ENCODE data around the gene CYB5D1. TPM values are rescaled to one million over a fixed set of nuclear protein-coding genes. Genes with fewer than 3 reads are reported as not detected.

CYB5D1 gene
- total RNA-seq, 4 donors from 2014 or later = 3.1 to 17.6 (median 16.2) TPM

DNA sequence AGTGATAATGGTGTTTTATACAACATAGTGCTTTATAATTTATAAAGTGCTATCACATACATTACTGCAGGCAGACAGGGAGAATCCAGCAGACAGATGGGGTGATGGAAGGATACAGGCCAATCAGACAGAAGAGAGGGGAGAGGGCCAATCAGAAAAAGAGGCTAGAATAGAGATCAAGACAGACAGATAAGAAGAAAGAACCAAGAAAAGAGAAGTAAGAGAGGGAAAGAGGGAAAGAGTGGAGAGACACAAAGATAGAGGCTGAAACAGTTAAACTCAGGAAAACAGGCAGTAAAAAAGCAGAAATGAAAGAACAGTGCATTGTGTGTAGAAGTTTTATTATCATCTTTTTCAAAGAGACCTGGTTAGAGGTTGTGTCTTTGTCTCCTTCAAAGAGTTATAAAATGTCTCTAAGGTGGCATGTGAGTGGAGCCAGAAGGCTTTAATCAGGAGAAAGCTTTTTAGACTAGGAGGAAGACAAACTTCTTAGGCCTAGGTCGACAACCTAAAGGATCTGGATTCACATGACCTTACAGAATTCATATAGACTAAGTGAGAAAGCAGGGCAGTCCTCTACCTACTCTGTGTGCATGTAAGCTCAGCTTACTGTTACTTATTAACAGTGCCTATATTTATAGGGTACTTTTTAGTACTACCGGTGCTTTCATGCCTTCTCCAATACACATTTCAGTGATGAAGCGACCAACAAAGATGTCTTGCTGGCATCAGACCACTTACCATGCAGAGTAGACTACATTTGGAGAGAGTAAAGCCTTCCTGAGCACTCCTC, 22.5 kb downstream of the CYB5D1 start:
- intact Hi-C loops (cut with DNase I; ENCODE audit: low total_unique reads) = no loop called here
- TF ChIP-seq POLR2A (IDR thresholded peaks at IDR 0.05) = no peak
- TF ChIP-seq, protein P1, sequence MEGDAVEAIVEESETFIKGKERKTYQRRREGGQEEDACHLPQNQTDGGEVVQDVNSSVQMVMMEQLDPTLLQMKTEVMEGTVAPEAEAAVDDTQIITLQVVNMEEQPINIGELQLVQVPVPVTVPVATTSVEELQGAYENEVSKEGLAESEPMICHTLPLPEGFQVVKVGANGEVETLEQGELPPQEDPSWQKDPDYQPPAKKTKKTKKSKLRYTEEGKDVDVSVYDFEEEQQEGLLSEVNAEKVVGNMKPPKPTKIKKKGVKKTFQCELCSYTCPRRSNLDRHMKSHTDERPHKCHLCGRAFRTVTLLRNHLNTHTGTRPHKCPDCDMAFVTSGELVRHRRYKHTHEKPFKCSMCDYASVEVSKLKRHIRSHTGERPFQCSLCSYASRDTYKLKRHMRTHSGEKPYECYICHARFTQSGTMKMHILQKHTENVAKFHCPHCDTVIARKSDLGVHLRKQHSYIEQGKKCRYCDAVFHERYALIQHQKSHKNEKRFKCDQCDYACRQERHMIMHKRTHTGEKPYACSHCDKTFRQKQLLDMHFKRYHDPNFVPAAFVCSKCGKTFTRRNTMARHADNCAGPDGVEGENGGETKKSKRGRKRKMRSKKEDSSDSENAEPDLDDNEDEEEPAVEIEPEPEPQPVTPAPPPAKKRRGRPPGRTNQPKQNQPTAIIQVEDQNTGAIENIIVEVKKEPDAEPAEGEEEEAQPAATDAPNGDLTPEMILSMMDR (IDR thresholded peaks at IDR 0.05) = no peak
- Histone ChIP-seq H3K9me3 (no peaks in the 10 kb centered on the region), H3K36me3 (no peaks in the 10 kb centered on the region), H3K4me1 (peaks cover 0 to 4% of the 10 kb centered on the region in 2 donors), H3K4me3 (no peak overlapping the region), H3K27ac (no peak overlapping the region), H3K27me3 (no peaks in the 10 kb centered on the region)
- DNase-seq = no peak

DNA sequence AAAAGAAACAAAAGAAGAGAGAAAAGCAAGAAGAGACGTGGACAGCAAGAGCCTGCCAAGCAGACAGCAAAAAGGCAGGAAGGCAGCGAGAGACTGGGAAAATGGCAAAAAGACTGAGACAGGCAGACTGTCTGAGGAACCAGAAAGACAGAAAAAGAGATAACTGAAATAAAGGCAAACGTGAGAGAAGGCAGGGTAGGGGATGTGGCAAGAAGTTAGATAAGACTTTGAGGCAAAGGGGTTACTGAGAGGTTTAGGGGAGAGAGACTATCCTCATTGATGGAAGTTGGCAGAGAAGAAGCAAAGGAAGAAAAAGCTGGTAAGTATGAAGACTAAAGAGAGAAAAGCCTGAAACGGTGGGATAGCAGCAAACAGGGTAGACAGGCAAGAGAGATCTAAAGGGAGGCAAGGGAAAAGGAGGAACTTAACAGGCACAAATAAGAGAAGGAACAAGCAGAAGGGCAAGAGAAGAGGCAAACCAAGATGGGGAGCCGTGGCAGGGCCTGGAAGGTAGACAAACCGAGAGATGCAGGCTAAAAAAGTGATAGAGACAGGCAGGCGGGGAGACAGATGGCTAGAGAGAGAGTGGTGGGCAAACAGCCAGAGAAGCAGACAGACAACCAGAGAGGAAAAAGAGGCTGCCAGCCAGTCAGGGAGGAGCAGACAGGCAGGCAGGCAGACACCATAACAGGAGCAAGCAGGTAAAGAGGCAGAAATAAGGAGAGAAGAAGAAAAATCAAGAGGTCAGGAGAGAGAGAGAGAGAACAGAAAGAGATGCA, 23.7 kb downstream of the CYB5D1 start:
- H3K9me3 ChIP-seq = no peaks in the 10 kb centered on the region
- intact Hi-C loops (cut with DNase I; ENCODE audit: low total_unique reads) = no loop called here
- peak overlapping the region; percentile 97 to 98 for H3K27ac ChIP-seq
- peak in 1 of 2 donors; percentile 49 for DNase-seq
- H3K4me3 ChIP-seq = no peak overlapping the region
- H3K36me3 ChIP-seq = no peaks in the 10 kb centered on the region
- H3K27me3 ChIP-seq = no peaks in the 10 kb centered on the region
- no peak for TF ChIP-seq POLR2A (IDR thresholded peaks at IDR 0.05)
- TF ChIP-seq, protein P1 (IDR thresholded peaks at IDR 0.05) = no peak
- H3K4me1 ChIP-seq = peaks cover 0 to 4% of the 10 kb centered on the region in 2 donors

DNA sequence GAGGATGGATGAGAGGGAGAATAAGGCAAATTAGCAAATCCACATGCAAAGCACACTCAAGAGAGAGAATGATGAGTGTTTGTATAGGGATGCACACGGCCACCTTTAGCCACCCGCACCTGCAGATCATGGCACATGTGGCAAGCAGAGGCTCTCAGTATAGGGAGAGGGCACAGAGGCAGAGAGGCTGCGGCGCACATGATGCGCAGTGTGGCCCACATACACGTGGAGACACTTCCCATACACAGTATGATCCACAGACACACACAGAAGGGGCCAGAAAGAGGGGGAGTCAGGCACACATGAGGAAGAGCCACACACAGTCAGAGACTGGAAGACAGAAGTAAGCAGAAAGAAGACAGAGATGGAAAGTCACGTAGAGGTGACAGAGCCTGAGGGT, 24.3 kb downstream of the CYB5D1 start:
- peaks cover 0 to 4% of the 10 kb centered on the region in 2 donors for H3K4me1 ChIP-seq
- no peak for DNase-seq
- H3K27ac ChIP-seq = peak overlapping the region; percentile 97 to 98
- H3K4me3 ChIP-seq = no peak overlapping the region
- H3K9me3 ChIP-seq = no peaks in the 10 kb centered on the region
- no peaks in the 10 kb centered on the region for H3K27me3 ChIP-seq
- no peaks in the 10 kb centered on the region for H3K36me3 ChIP-seq
- no peak for TF ChIP-seq POLR2A (IDR thresholded peaks at IDR 0.05)
- TF ChIP-seq, protein P1 (IDR thresholded peaks at IDR 0.05) = no peak
- intact Hi-C loops (cut with DNase I; ENCODE audit: low total_unique reads) = no loop called here

DNA sequence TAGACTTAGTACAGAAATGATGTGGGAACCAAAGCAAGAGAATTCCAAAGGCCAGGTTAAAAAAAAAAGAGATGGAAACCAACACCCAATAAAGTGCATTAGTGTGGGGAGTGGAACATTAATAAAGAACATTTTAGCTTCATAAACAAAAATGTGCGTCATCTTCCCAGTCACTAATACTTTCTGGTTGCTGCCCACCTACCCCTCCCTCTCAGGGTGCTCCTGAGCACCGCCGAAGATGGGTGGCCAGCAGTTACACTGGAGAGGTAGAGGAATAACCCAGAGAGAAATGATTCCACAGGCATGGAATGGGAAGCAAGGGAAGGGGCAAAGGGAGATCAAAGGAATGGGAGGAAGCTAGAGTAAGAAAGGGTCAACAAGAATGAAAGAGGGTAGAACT, 24.8 kb downstream of the CYB5D1 start:
- H3K4me1 ChIP-seq = peaks cover 0 to 4% of the 10 kb centered on the region in 2 donors
- TF ChIP-seq POLR2A (IDR thresholded peaks at IDR 0.05) = peak in 1 of 2 donors; percentile 38
- TF ChIP-seq, protein P1 (IDR thresholded peaks at IDR 0.05) = no peak
- DNase-seq = no peak
- no peaks in the 10 kb centered on the region for H3K9me3 ChIP-seq
- H3K27me3 ChIP-seq = no peaks in the 10 kb centered on the region
- H3K27ac ChIP-seq = peak overlapping the region; percentile 97 to 98
- H3K36me3 ChIP-seq = no peaks in the 10 kb centered on the region
- peak overlapping the region in 1 of 2 donors; percentile 5 for H3K4me3 ChIP-seq
- intact Hi-C loops (cut with DNase I; ENCODE audit: low total_unique reads) = no loop called here
